ENCODE data around the gene KIF11. TPM values are rescaled to one million over a fixed set of nuclear protein-coding genes. Genes with fewer than 3 reads are reported as not detected.

KIF11 gene
- total and polyA plus RNA-seq, 2 of the 13 experiments (the other 11 are each of a cell fraction or from before 2014, with no cell fraction given), result 8.7 to 38.4 TPM

- TF ChIP-seq SOX6 (IDR thresholded peaks at IDR 0.05) (no peak), SOX6 (CRISPR knock-in tag; IDR thresholded peaks at IDR 0.05) (no peak), FOXP4 (CRISPR knock-in tag; IDR thresholded peaks at IDR 0.05) (no peak), PTBP1 (IDR thresholded peaks at IDR 0.05; ENCODE audit: low read depth, low read length, poor library complexity, severe bottlenecking) (no peak)
These were observed 96.8 kb downstream of the KIF11 start, which contains the start of gene HHEX (continued) for GRCh38 chr10:92689663-92690210.

- Histone ChIP-seq H3K4me2 (ENCODE audit: low read depth, low read length) (peak overlapping the region; percentile 99), H3K79me2 (ENCODE audit: insufficient read depth, low read length) (peaks cover 54% of the 10 kb centered on the region), H3K27me3 (ENCODE audit: control insufficient read depth in 1 of 2, insufficient read depth in 2 of 2, low read length in 2 of 2) (no peaks in the 10 kb centered on the region; a peak in 1 of 5 replicates), H3K36me3 (replicated peaks in 1 of 2; ENCODE audit: control insufficient read depth in 1 of 2, insufficient read depth in 2 of 2, low read length in 2 of 2) (peaks cover 0 to 5% of the 10 kb centered on the region in 2 experiments; a peak in 2 of 5 replicates), H3K4me1 (ENCODE audit: insufficient read depth, low read length) (peaks cover 35% of the 10 kb centered on the region), H2AFZ (ENCODE audit: low read length) (no peak overlapping the region), H4K20me1 (ENCODE audit: insufficient read depth, low read length) (peaks cover 13% of the 10 kb centered on the region; the same call in 1 of the 2 replicates), H3K27ac (ENCODE audit: extremely low read length, insufficient read depth, low read length) (peak overlapping the region; percentile 81), H3K9ac (ENCODE audit: insufficient read depth, low read depth, low read length) (peak overlapping the region; percentile 92), H3K4me3 (replicated peaks in 1 of 3; ENCODE audit: insufficient read depth in 1 of 3, low read depth in 2 of 3, low read length in 3 of 3) (peak overlapping the region; percentile 80 to 98 (median 94)), H3K9me3 (ENCODE audit: low read length) (no peaks in the 10 kb centered on the region)
- in situ Hi-C loops (cut with HindIII; ENCODE audit: extremely low pct_ligation_motif_present, low pct_unique_long_range_greater_than_20kb), result no loop called here
- WGBS (ENCODE audit: low lambda C conversion rate), result 0% methylated on average over 14 of the region's 73 CpGs
- ATAC-seq (peak; percentile 9), DNase-seq (ENCODE audit: low spot score) (no peak), FAIRE-seq (no peak)
- BruUV-seq (replicated peaks), result no TSS peak
- POLR2A ChIA-PET, result interaction anchor here (0.8 to 2.6 kb wide), 15 partner anchors 8 to 680 kb away, joined by 3 to 27 read pairs (median 7); partner anchors contain the start of genes EXOC6 and IDE
- CTCF ChIA-PET (ENCODE audit: low intra/inter-chr PET ratio, low total read pairs), result no interaction called here
- intact Hi-C loops (cut with micrococcal nuclease; ENCODE audit: unreplicated experiment), result no loop called here
- TF ChIP-seq BHLHE40 (IDR thresholded peaks at IDR 0.05; ENCODE audit: low read length), result 0 out of 2 replicates have a peak, but pooled peaks have one; percentile 26
- TF ChIP-seq ZNF672 (CRISPR knock-in tag; IDR thresholded peaks at IDR 0.05), result no peak
- peak; percentile 45; the same call in 1 of the 2 replicates for TF ChIP-seq HNF1B (CRISPR knock-in tag; IDR thresholded peaks at IDR 0.05)
- TF ChIP-seq ZNF7 (CRISPR knock-in tag; IDR thresholded peaks at IDR 0.05), result no peak
- TF ChIP-seq HBP1 (CRISPR knock-in tag; IDR thresholded peaks at IDR 0.05; ENCODE audit: low read depth), result 0 out of 2 replicates have a peak, but pooled peaks have one; percentile 18
- TF ChIP-seq ZNF546 (CRISPR knock-in tag; conservative IDR thresholded peaks at IDR 0.05), result 0 out of 2 replicates have a peak, but pooled peaks have one; percentile 52
- 0 out of 2 replicates have a peak, but pooled peaks have one; percentile 38 for TF ChIP-seq ZNF30 (CRISPR knock-in tag; IDR thresholded peaks at IDR 0.05)
- TF ChIP-seq SALL1 (CRISPR knock-in tag; IDR thresholded peaks at IDR 0.05), result peak; percentile 48
- TF ChIP-seq EZH2 (conservative IDR thresholded peaks at IDR 0.05; ENCODE audit: low read depth, low read length), result no peak
- TF ChIP-seq HMGA1 (CRISPR knock-in tag; conservative IDR thresholded peaks at IDR 0.05), result no peak
- no peak for TF ChIP-seq GFI1 (CRISPR knock-in tag; IDR thresholded peaks at IDR 0.05; ENCODE audit: borderline replicate concordance)
- TF ChIP-seq SUZ12 (IDR thresholded peaks at IDR 0.05; ENCODE audit: low read depth, low read length), result no peak
- TF ChIP-seq BRD4 (CRISPR knock-in tag; IDR thresholded peaks at IDR 0.05), result peak; percentile 30; the same call in 1 of the 2 replicates
- 0 out of 2 replicates have a peak, but pooled peaks have one; percentile 42 for TF ChIP-seq ATF7-NPFF (CRISPR knock-in tag; IDR thresholded peaks at IDR 0.05; ENCODE audit: low read depth)
These were observed 97.4 kb downstream of the KIF11 start for GRCh38 chr10:92690211-92690914.

Data from HepG2 (cell line).